RPMI8226 (cell line): ENCODE results near the gene SPEM2.
A peak's percentile ranks its signal among the peaks of the same experiment; 100 is the strongest.
"Not testable (repeated sequence)": the region's sequence is repeated elsewhere in the genome, so short reads cannot be mapped to it uniquely, and the experiment has no call there.

Source experiments
- DNase-seq: peaks from one replicate; pipeline ENCODE4 v3.0.0-alpha.2; 2015

The SPEM2 gene

GRCh38 chr17:7443499-7444485 lies 18.4 kb downstream of the SPEM2 start:
- DNase-seq, result no peak

- peak; percentile 75 for DNase-seq
These were observed 19.5 kb downstream of the SPEM2 start, which contains the start of gene CHRNB1 for GRCh38 chr17:7444682-7445618. Gene CHRNB1, plus strand, starts transcription at chr17:7445061. Its CDS starts 67 bp downstream, at chr17:7445128.

DNA sequence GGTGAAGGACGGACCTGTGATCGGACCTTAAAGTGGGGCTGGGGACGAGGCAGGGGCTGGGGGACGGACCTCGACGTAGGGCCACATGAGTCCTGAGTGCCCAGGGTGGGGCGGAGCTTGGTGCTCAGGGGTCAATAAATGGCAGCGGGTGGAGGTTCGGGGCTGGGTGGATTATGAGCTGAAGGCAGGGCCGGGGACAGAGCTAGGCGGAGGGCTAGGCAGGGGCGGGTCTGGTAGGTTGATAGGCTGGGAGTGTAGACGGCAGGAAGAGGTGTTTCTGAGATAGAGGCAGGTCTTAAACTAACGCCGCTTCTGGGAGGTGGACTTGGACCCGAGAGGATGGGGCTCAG lies 20.2 kb downstream of the SPEM2 start:
- peak; percentile 47 for DNase-seq

DNA sequence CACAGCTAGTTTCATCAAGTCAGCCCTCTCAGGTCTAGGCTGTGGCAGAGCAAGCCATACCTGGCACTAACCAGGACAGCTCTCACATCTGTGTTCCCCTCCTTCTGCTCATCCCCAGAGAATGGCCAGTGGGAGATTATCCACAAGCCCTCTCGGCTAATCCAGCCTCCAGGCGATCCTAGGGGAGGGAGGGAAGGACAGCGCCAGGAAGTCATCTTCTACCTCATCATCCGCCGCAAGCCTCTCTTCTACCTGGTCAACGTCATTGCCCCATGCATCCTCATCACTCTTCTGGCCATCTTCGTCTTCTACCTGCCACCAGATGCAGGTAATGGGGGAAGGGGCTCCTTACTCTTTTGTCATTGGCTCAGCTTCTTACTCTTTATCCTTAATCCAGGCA lies 23.0 kb downstream of the SPEM2 start:
- no peak for DNase-seq

- no peak for DNase-seq
These were observed 34.6 kb downstream of the SPEM2 start for GRCh38 chr17:7459961-7460545.

- no peak for DNase-seq
These were observed 35.6 kb downstream of the SPEM2 start for GRCh38 chr17:7460850-7461660.

- DNase-seq, result no peak
These were observed 37.3 kb downstream of the SPEM2 start for GRCh38 chr17:7462474-7463371.

GRCh38 chr17:7463372-7463846 lies 38.0 kb downstream of the SPEM2 start:
- no peak for DNase-seq

DNA sequence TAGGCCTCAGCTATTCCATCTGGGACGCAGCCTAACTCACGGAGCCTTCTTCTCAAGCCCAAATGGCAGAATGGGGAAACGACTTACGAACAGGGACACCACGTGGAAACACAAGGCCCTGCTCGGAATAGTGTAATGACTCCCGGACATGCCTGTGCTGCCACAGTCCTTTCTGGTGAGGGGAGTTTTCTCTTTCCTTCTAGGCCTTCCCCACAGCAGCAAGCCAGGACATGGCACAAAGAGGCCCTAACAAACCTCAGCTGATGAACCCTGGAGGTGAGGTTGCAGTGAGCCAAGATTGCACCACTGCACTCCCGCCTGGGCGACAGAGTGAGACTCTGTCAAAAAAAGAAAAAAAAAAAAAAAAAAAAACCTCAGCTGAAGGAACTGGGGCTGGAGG lies 38.7 kb downstream of the SPEM2 start:
- DNase-seq, result no peak

GRCh38 chr17:7465597-7466275 lies 40.3 kb downstream of the SPEM2 start:
- DNase-seq, result no peak

DNA sequence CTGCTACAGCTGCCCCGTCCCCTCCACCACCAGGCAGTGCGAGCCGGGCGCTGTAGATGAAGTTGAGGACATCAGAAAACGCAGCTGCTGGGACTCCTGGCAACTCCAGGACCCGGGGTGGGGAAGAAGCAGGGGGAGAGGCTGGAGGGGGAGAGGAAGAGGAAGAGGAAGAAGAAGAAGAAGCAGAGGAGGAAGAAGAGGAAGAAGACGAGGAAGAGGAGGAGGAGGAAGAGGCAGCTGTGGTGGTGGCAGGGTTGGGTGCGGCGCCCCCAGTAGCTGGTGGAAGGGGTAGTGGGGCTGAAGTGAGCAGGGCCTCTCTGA lies 40.9 kb downstream of the SPEM2 start:
- no peak for DNase-seq

DNA sequence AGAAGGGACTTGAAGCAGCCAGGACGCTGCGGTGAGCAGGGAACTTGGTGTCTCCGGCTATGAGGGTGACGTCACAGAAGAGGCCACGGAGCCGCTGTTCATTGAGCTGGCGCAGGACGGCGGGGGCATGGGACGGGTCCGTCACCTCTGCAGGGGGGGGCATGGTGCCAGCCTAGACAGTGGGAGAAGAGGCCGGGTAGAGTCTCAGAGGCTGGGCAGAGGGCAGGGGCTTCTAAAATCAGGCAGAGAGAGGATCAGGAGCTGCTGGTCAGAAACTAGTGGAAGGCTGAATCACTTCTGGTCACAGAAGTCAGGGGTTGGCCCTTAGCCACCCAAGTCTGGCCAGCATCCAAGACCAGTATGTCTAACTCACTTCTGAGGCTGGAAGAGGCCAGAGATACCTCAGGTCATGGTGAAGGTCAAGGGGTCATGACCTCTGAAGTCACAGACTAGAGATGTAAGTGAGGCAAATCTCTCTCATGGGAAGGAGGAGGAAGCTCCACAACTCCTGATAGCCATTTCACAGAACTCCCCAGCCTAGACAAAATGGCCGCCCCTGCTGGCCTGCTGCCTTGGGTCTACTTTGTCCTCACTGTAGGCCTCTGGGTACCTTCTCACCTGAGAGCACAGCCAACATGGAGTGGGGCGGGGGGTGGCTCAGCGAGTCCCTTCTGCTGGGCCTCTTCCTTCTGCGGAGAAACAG lies 41.4 kb downstream of the SPEM2 start:
- DNase-seq, result peak; percentile 73

DNA sequence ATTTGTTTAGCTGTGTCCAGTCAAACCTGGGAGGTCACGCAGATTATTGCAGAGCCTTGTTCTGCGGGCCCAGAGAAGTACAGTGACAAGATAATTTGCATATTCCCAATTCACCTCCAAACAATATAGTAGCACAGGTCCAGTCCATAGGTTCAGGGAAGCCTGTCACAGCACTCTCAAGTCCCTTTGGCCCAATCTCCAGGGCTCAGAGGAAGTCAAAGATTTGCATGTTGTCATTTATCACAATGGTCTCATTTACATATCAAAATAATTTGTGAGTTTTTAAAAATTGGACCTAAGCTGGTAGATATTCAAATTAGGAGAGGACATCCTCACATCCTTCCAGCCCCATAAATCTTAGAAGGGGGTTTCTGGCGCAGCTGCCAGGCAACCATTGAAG lies 42.1 kb downstream of the SPEM2 start:
- DNase-seq, result no peak

GRCh38 chr17:7468290-7468689 lies 42.9 kb downstream of the SPEM2 start:
- DNase-seq, result no peak

- DNase-seq, result no peak
These were observed 43.5 kb downstream of the SPEM2 start for GRCh38 chr17:7468804-7469389.

DNA sequence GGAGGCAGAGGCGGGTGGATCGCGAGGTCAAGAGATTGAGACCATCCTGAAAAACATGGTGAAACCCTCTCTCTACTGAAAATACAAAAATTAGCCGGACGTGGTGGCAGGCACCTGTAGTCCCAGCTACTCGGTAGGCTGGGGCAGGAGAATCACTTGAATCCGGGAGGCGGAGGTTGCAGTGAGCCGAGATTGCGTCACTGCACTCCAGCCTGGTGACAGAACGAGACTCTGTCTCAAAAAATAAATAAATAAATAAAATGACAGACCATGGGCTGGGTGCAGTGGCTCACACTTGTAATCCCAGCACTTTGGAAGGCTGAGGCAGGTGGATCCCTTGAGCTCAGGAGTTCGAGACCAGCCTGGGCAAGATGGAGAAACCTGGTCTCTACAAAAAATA lies 44.4 kb downstream of the SPEM2 start:
- DNase-seq, result not testable (repeated sequence)

- not testable (repeated sequence) for DNase-seq
These were observed 45.1 kb downstream of the SPEM2 start for GRCh38 chr17:7470457-7470973.

- no peak for DNase-seq
These were observed 46.3 kb downstream of the SPEM2 start for GRCh38 chr17:7471729-7472128.

GRCh38 chr17:7474767-7475166 lies 49.4 kb downstream of the SPEM2 start:
- DNase-seq, result not testable (repeated sequence)
